HG03575 (cell line): Measurements from ENCODE around the gene BUD23.

Experiments used
- ATAC-seq: cut with Tn5 transposase; IDR thresholded peaks from one replicate; pipeline ENCODE4 v1.9.1; 2021; ENCODE audit not compliant: unreplicated experiment, insufficient number of reproducible peaks, low FRiP score; ENCODE audit errors: extremely low read depth

Gene BUD23

GRCh38 chr7:73737491-73738219 is 54.3 kb downstream of the BUD23 start:
- no peak for ATAC-seq

GRCh38 chr7:73738220-73738611 is 54.8 kb downstream of the BUD23 start:
- ATAC-seq, result no peak

GRCh38 chr7:73738612-73739386 is 55.4 kb downstream of the BUD23 start, which contains the start of gene ABHD11:
Gene ABHD11 (minus strand): TSS chr7:73738802. CDS start chr7:73738770, 32 bp downstream.
- no peak for ATAC-seq

GRCh38 chr7:73739387-73739767 is 56.0 kb downstream of the BUD23 start:
- ATAC-seq, result no peak

GRCh38 chr7:73740212-73740611 is 56.8 kb downstream of the BUD23 start:
- no peak for ATAC-seq

- ATAC-seq, result no peak
Observed at GRCh38 chr7:73740771-73741170, 57.4 kb downstream of the BUD23 start.

- no peak for ATAC-seq
Observed at GRCh38 chr7:73741600-73741999, 58.2 kb downstream of the BUD23 start.

- no peak for ATAC-seq
Observed at GRCh38 chr7:73742338-73742752, 58.9 kb downstream of the BUD23 start.

GRCh38 chr7:73742753-73743641 is 59.6 kb downstream of the BUD23 start:
- ATAC-seq, result no peak

GRCh38 chr7:73746378-73746777 is 63.0 kb downstream of the BUD23 start:
- ATAC-seq, result no peak
